ENCODE data around the gene PRUNE1. TPM values are rescaled to one million over a fixed set of nuclear protein-coding genes. Genes with fewer than 3 reads are reported as not detected.

The PRUNE1 gene
- total and polyA plus RNA-seq, 2 experiments from 2014 or later, result 51.6 to 52.2 TPM

GRCh38 chr1:150970808-150971582 lies 37.3 kb upstream of the PRUNE1 start:
- H3K9me3 ChIP-seq (ENCODE audit: low read depth), result no peaks in the 10 kb centered on the region
- peak; percentile 75 to 76 for DNase-seq (ENCODE audit: low read depth in 1 of 2, low spot score in 1 of 2)
- H3K4me1 ChIP-seq (ENCODE audit: low read depth), result peaks cover 34% of the 10 kb centered on the region
- no peaks in the 10 kb centered on the region for H3K27me3 ChIP-seq
- peaks cover 30% of the 10 kb centered on the region for H3K36me3 ChIP-seq
- TF ChIP-seq CTCF (IDR thresholded peaks at IDR 0.05; ENCODE audit: low read depth, low read length), result no peak
- H3K4me3 ChIP-seq, result no peak overlapping the region
- peak overlapping the region; percentile 99 for H3K27ac ChIP-seq

GRCh38 chr1:150971583-150972416 lies 36.4 kb upstream of the PRUNE1 start:
- H3K9me3 ChIP-seq (ENCODE audit: low read depth), result no peaks in the 10 kb centered on the region
- peak overlapping the region; percentile 99 for H3K27ac ChIP-seq
- peak in 1 of 2 donors; percentile 33 for DNase-seq (ENCODE audit: low read depth in 1 of 2, low spot score in 1 of 2)
- H3K36me3 ChIP-seq, result peaks cover 22% of the 10 kb centered on the region
- no peaks in the 10 kb centered on the region for H3K27me3 ChIP-seq
- TF ChIP-seq CTCF (IDR thresholded peaks at IDR 0.05; ENCODE audit: low read depth, low read length), result no peak
- peaks cover 34% of the 10 kb centered on the region for H3K4me1 ChIP-seq (ENCODE audit: low read depth)
- H3K4me3 ChIP-seq, result peak overlapping the region; percentile 5

- TF ChIP-seq CTCF (IDR thresholded peaks at IDR 0.05; ENCODE audit: low read depth, low read length), result no peak
- Histone ChIP-seq H3K4me1 (ENCODE audit: low read depth) (peaks cover 38% of the 10 kb centered on the region), H3K27ac (peak overlapping the region; percentile 99), H3K27me3 (no peaks in the 10 kb centered on the region), H3K9me3 (ENCODE audit: low read depth) (no peaks in the 10 kb centered on the region), H3K36me3 (peaks cover 15% of the 10 kb centered on the region), H3K4me3 (peak overlapping the region; percentile 5)
- no peak for DNase-seq (ENCODE audit: low read depth in 1 of 2, low spot score in 1 of 2)
Observed at GRCh38 chr1:150972417-150972940, 35.8 kb upstream of the PRUNE1 start.

- Histone ChIP-seq H3K9me3 (ENCODE audit: low read depth) (no peaks in the 10 kb centered on the region), H3K27ac (peak overlapping the region; percentile 99), H3K27me3 (no peaks in the 10 kb centered on the region), H3K4me1 (ENCODE audit: low read depth) (peaks cover 39% of the 10 kb centered on the region), H3K36me3 (peaks cover 7% of the 10 kb centered on the region), H3K4me3 (peak overlapping the region; percentile 97)
- DNase-seq (ENCODE audit: low read depth in 1 of 2, low spot score in 1 of 2), result no peak
- TF ChIP-seq CTCF (IDR thresholded peaks at IDR 0.05; ENCODE audit: low read depth, low read length), result no peak
Observed at GRCh38 chr1:150973258-150973835, 34.9 kb upstream of the PRUNE1 start.

GRCh38 chr1:150973836-150974579 lies 34.2 kb upstream of the PRUNE1 start:
- peak overlapping the region; percentile 97 for H3K4me3 ChIP-seq
- TF ChIP-seq CTCF (IDR thresholded peaks at IDR 0.05; ENCODE audit: low read depth, low read length), result no peak
- no peaks in the 10 kb centered on the region for H3K27me3 ChIP-seq
- H3K36me3 ChIP-seq, result peaks cover 1% of the 10 kb centered on the region
- DNase-seq (ENCODE audit: low read depth in 1 of 2, low spot score in 1 of 2), result peak in 1 of 2 donors; percentile 62
- H3K9me3 ChIP-seq (ENCODE audit: low read depth), result no peaks in the 10 kb centered on the region
- H3K27ac ChIP-seq, result peak overlapping the region; percentile 99
- peaks cover 39% of the 10 kb centered on the region for H3K4me1 ChIP-seq (ENCODE audit: low read depth)

Data from cardiac muscle cell (in vitro differentiated cells and primary cell).